Ectodermal cell (in vitro differentiated cells): ENCODE data around the gene AIFM3. TPM values are rescaled to one million over a fixed set of nuclear protein-coding genes. Genes with fewer than 3 reads are reported as not detected.
A peak's percentile ranks its signal among the peaks of the same experiment; 100 is the strongest.

ENCODE experiments used
- H3K27ac ChIP-seq: 2 replicates; pipeline ENCODE4 v1.7.0; 2013; ENCODE audit warnings: mild to moderate bottlenecking, low read depth, low read length; ENCODE audit not compliant: insufficient read depth, poor library complexity, severe bottlenecking
- H3K27me3 ChIP-seq: 2 replicates; pipeline ENCODE4 v1.7.0; 2013; ENCODE audit warnings: mild to moderate bottlenecking, low read length; ENCODE audit not compliant: insufficient read depth, control insufficient read depth, poor library complexity, severe bottlenecking
- H3K36me3 ChIP-seq: one replicate; pipeline ENCODE4 v1.7.0; 2013; ENCODE audit warnings: low read length; ENCODE audit not compliant: control insufficient read depth, insufficient read depth
- H3K4me1 ChIP-seq: one replicate; pipeline ENCODE4 v1.7.0; 2013; ENCODE audit warnings: low read length; ENCODE audit not compliant: control insufficient read depth, insufficient read depth
- H3K4me3 ChIP-seq: 2 replicates; pipeline ENCODE4 v1.7.0; 2013; ENCODE audit warnings: low read depth, low read length, control low read depth; ENCODE audit not compliant: insufficient read depth
- H3K9me3 ChIP-seq: 2 replicates; pipeline ENCODE4 v1.7.0; 2013; ENCODE audit warnings: mild to moderate bottlenecking, low read length, moderate library complexity; ENCODE audit not compliant: control insufficient read depth
- WGBS, 2 experiments: methylation state at CpG; one replicate each; pipeline ENCODE4 v1.1.7; 2013; ENCODE audit warnings: missing lambda C conversion rate in 2 of 2; 5-methylcytosine and 5-hydroxymethylcytosine counted together
- polyA plus RNA-seq, 4 experiments: library from polyadenylated mRNA; stranded (reverse); fragments of 50-300 nt; gene quantifications; one replicate each; pipeline ENCODE4 v1.2.3, GENCODE V29; 2013

AIFM3 gene, protein sequence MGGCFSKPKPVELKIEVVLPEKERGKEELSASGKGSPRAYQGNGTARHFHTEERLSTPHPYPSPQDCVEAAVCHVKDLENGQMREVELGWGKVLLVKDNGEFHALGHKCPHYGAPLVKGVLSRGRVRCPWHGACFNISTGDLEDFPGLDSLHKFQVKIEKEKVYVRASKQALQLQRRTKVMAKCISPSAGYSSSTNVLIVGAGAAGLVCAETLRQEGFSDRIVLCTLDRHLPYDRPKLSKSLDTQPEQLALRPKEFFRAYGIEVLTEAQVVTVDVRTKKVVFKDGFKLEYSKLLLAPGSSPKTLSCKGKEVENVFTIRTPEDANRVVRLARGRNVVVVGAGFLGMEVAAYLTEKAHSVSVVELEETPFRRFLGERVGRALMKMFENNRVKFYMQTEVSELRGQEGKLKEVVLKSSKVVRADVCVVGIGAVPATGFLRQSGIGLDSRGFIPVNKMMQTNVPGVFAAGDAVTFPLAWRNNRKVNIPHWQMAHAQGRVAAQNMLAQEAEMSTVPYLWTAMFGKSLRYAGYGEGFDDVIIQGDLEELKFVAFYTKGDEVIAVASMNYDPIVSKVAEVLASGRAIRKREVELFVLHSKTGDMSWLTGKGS
- polyA plus RNA-seq (2013, experiment 1 of 4): 14.5 TPM
- 16.8 TPM for polyA plus RNA-seq (2013, experiment 2 of 4)
- 8.0 TPM for polyA plus RNA-seq (2013, experiment 3 of 4)
- polyA plus RNA-seq (2013, experiment 4 of 4): 9.9 TPM

- Histone ChIP-seq H3K4me3 (no peak within 1 kb of the TSS), H3K27ac (no peak within 1 kb of the TSS), H3K27me3 (peaks cover 34% of the 10 kb centered on the region), H3K4me1 (peaks cover 47% of the 10 kb centered on the region), H3K36me3 (no peaks in the 10 kb centered on the region), H3K9me3 (no peaks in the 10 kb centered on the region)
- WGBS, 2 experiments: 63 to 67% methylated on average over 22 of the region's 22 CpGs
Measured at GRCh38 chr22:20966883-20967696, at the start of gene AIFM3. Gene AIFM3, plus strand, starts transcription at chr22:20967255. Its CDS starts 690 bp downstream, at chr22:20967945.

DNA sequence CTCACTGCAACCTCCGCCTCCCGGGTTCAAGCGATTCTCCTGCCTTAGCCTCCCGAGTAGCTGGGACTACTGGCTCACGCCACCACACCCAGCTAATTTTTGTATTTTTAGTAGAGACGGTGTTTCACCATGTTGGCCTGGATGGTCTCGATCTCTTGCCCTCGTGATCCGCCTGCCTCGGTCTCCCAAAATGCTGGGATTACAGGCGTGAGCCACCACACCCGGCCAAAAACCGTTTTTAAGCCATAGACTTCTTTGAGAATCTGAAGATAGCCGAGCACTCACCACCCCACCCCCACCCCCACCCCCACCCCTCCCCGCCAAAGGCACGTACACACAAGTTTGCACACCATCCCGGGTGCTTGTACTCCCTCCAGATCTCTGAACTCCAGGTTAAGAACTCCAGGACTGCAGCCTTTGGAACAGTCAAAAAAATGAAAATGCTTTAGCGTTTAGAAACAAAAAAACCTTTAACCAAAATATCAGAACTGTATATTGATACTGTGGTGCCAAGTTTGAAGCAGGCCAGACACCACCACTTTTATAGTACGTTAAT lies 48.3 kb upstream of the AIFM3 start:
- Histone ChIP-seq H3K4me3 (peak overlapping the region; percentile 77), H3K27ac (no peak overlapping the region), H3K36me3 (no peaks in the 10 kb centered on the region), H3K4me1 (peaks cover 5% of the 10 kb centered on the region), H3K27me3 (no peaks in the 10 kb centered on the region), H3K9me3 (no peaks in the 10 kb centered on the region)
- WGBS, 2 experiments: 2% methylated on average over 16 to 17 of the region's 19 CpGs

- H3K4me1 ChIP-seq: peaks cover 5% of the 10 kb centered on the region
- H3K27ac ChIP-seq: no peak overlapping the region
- WGBS, 2 experiments: 31 to 38% methylated on average over 1 of the region's 4 CpGs
Measured at GRCh38 chr22:20919718-20920117, 47.3 kb upstream of the AIFM3 start.

DNA sequence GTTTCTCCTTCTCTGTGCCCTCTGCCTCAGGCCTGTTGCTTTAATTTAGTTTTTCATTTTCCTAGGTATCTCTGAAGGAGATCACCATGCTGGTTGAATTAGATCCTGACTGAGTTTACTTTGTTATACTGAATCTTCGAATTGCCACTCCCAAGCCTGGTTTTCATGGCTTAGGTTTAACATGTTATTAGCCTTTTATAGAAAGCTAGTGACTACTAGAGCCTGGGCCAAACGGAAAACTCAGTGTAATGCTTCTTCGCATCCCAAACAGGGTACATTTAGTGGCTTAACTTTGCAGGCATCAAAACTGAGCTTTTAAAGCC lies 46.2 kb upstream of the AIFM3 start:
- 80 to 82% methylated on average over 3 of the region's 3 CpGs for WGBS, 2 experiments
- Histone ChIP-seq H3K27me3 (no peaks in the 10 kb centered on the region), H3K36me3 (peaks cover 3% of the 10 kb centered on the region), H3K4me3 (peak overlapping the region; percentile 77), H3K9me3 (no peaks in the 10 kb centered on the region), H3K4me1 (peaks cover 10% of the 10 kb centered on the region), H3K27ac (no peak overlapping the region)

More at GRCh38 chr22:20919718-20920117, 47.3 kb upstream of the AIFM3 start:
- Histone ChIP-seq H3K9me3 (no peaks in the 10 kb centered on the region), H3K4me3 (peak overlapping the region; percentile 77), H3K27me3 (no peaks in the 10 kb centered on the region), H3K36me3 (no peaks in the 10 kb centered on the region)

DNA sequence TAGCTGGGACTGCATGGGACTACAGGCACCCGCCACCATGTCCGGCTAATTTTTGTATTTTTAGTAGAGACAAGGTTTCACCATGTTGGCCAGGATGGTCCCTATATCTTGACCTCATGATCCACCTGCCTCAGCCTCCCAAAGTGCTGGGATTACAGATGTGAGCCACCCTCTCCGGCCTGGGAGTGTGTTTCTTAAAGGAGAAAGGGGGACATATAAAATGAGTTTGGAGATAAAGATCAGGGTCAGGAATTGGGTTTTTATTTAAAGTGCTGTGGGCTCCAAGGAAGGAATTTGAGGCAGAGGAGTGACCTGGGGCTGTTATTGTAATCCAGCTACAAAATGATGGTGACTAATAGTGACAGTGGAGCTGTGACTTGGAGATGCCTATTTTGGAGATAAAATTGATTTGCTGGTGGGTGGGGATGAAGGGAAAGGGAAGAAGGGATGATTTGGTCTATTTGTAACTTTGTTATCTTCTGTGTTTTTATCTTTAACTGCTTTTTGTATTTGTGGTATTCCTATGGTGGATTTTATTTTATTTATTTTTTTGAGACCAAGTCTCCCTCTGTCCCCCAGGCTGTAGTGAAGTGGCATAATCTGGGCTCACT lies 44.8 kb upstream of the AIFM3 start:
- Histone ChIP-seq H3K4me3 (no peak overlapping the region), H3K36me3 (peaks cover 3% of the 10 kb centered on the region), H3K27ac (no peak overlapping the region), H3K4me1 (peaks cover 13% of the 10 kb centered on the region), H3K9me3 (no peaks in the 10 kb centered on the region), H3K27me3 (no peaks in the 10 kb centered on the region)
- WGBS, 2 experiments: 65 to 66% methylated on average over 3 of the region's 3 CpGs

GRCh38 chr22:20926243-20926642 lies 40.8 kb upstream of the AIFM3 start:
- Histone ChIP-seq H3K27me3 (no peaks in the 10 kb centered on the region), H3K27ac (no peak overlapping the region), H3K4me3 (no peak overlapping the region), H3K36me3 (peaks cover 3% of the 10 kb centered on the region), H3K9me3 (no peaks in the 10 kb centered on the region), H3K4me1 (peaks cover 13% of the 10 kb centered on the region)
- 78 to 80% methylated on average over 2 of the region's 2 CpGs for WGBS, 2 experiments

DNA sequence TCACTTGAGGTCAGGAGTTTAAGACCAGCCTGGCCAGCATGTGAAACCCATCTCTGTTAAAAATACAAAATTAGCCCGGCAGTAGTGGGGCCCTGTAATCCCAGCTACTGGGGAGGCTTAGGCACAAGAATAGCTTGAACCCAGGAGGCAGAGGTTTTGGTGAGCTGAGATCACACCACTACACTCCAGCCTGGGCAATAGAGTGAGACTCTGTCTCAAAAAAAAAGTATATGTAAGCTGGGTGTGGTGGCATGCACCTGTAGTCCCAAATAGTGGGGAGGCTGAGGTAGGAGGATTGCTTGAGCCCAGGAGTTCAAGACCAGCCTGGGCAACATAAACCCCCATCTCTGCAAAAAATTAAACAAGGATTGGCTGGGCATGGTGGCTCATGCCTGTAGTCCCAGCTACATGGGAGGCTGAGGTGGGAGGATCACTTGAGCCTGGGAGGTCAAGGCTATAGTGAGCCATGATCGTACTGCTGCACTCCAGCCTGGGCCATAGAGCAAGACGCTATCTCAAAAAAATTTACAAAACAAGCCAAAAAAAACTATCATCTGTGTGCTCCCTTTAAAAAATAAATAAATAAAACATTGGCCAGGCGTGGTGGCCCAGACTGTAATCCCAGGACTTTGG lies 39.0 kb upstream of the AIFM3 start:
- Histone ChIP-seq H3K27me3 (no peaks in the 10 kb centered on the region), H3K27ac (no peak overlapping the region), H3K4me3 (no peak overlapping the region), H3K36me3 (peaks cover 3% of the 10 kb centered on the region), H3K4me1 (peaks cover 9% of the 10 kb centered on the region), H3K9me3 (no peaks in the 10 kb centered on the region)
- WGBS, 2 experiments: 93 to 97% methylated on average over 4 of the region's 4 CpGs

- Histone ChIP-seq H3K27ac (no peak overlapping the region), H3K36me3 (peaks cover 3% of the 10 kb centered on the region), H3K9me3 (no peaks in the 10 kb centered on the region), H3K27me3 (no peaks in the 10 kb centered on the region), H3K4me3 (no peak overlapping the region), H3K4me1 (peaks cover 9% of the 10 kb centered on the region)
- WGBS, 2 experiments: 93 to 98% methylated on average over 2 to 4 of the region's 4 CpGs
Measured at GRCh38 chr22:20928573-20928967, 38.5 kb upstream of the AIFM3 start.

GRCh38 chr22:20930004-20930403 lies 37.1 kb upstream of the AIFM3 start:
- Histone ChIP-seq H3K4me1 (peaks cover 9% of the 10 kb centered on the region), H3K27ac (no peak overlapping the region), H3K4me3 (no peak overlapping the region), H3K27me3 (no peaks in the 10 kb centered on the region), H3K9me3 (no peaks in the 10 kb centered on the region), H3K36me3 (peaks cover 10% of the 10 kb centered on the region)
- WGBS, 2 experiments: 96 to 100% methylated on average over 1 of the region's 1 CpG
